PFSK-1 (cell line): ENCODE measurements around the gene FAM217B.

Experiments used
- REST ChIP-seq, 2 experiments: IDR thresholded peaks; 2 replicates each; pipeline versions ENCODE4 v1.6.1 to v1.8.0; 2011 to 2012; ENCODE audit warnings: low read depth in 2 of 2, low read length in 2 of 2, control low read depth in 1 of 2, inconsistent platforms in 1 of 2, mild to moderate bottlenecking in 1 of 2, moderate library complexity in 1 of 2; ENCODE audit not compliant: insufficient read depth in 1 of 2
- TAF1 ChIP-seq: IDR thresholded peaks from 2 replicates; pipeline ENCODE4 v1.6.1; 2012; ENCODE audit warnings: low read length, control low read depth, borderline replicate concordance; ENCODE audit not compliant: insufficient read depth

GRCh38 chr20:59925899-59926298 is 14.3 kb upstream of the FAM217B start:
- TF ChIP-seq TAF1 (no peak), REST (IDR thresholded peaks at IDR 0.05; ENCODE audit: insufficient read depth in 1 of 2, low read depth in 2 of 2, low read length in 2 of 2) (no peak)
